HUES64 (cell line): ENCODE results near the gene TMEM101.

Experiments
- H3K27ac ChIP-seq: 2 replicates; pipeline ENCODE4 v1.7.0; 2013; ENCODE audit warnings: low read depth, low read length, inconsistent platforms
- H3K27me3 ChIP-seq: 2 replicates; pipeline ENCODE4 v1.6.1; 2013; ENCODE audit warnings: mild to moderate bottlenecking, low read length; ENCODE audit not compliant: insufficient read depth
- H3K36me3 ChIP-seq: 2 replicates; pipeline ENCODE4 v1.6.1; 2013; ENCODE audit warnings: mild to moderate bottlenecking, low read length; ENCODE audit not compliant: insufficient read depth
- H3K4me1 ChIP-seq: 2 replicates; pipeline ENCODE4 v1.6.1; 2013; ENCODE audit warnings: mild to moderate bottlenecking, low read length, moderate library complexity; ENCODE audit not compliant: insufficient read depth
- H3K4me3 ChIP-seq: 2 replicates; pipeline ENCODE4 v1.5.1; 2013; ENCODE audit warnings: mild to moderate bottlenecking, low read length, moderate library complexity
- H3K9ac ChIP-seq: 2 replicates; pipeline ENCODE4 v1.6.1; 2013; ENCODE audit warnings: mild to moderate bottlenecking, low read depth, low read length
- H3K9me3 ChIP-seq: 2 replicates; pipeline ENCODE4 v1.6.1; 2013; ENCODE audit warnings: low read depth, low read length; ENCODE audit not compliant: insufficient read depth
- WGBS: fragments of 150-250, 120-280 bp; methylation state at CpG from one replicate; pipeline ENCODE4 v1.1.7; 2013; ENCODE audit warnings: missing lambda C conversion rate; 5-methylcytosine and 5-hydroxymethylcytosine counted together

TMEM101 gene

GRCh38 chr17:44006598-44007345 lies 8.0 kb downstream of the TMEM101 start:
- H3K36me3 ChIP-seq = peaks cover 12% of the 10 kb centered on the region
- no peaks in the 10 kb centered on the region for H3K9me3 ChIP-seq
- H3K27me3 ChIP-seq = peaks cover 32% of the 10 kb centered on the region
- peaks cover 11% of the 10 kb centered on the region for H3K4me1 ChIP-seq
- H3K27ac ChIP-seq = no peak overlapping the region
- peak overlapping the region; percentile 76 for H3K4me3 ChIP-seq
- under 1% methylated on average over 39 of the region's 40 CpGs for whole genome bisulfite sequencing
- H3K9ac ChIP-seq = peak overlapping the region; percentile 56

GRCh38 chr17:44006272-44006597 lies 8.5 kb downstream of the TMEM101 start:
- Histone ChIP-seq H3K27ac (no peak overlapping the region), H3K4me1 (peaks cover 11% of the 10 kb centered on the region), H3K36me3 (peaks cover 8% of the 10 kb centered on the region; the same call in 1 of the 2 replicates), H3K27me3 (peaks cover 32% of the 10 kb centered on the region), H3K4me3 (peak overlapping the region; percentile 76), H3K9ac (0 out of 2 replicates have a peak overlapping the region, but pooled peaks have one; percentile 56), H3K9me3 (no peaks in the 10 kb centered on the region)
- WGBS = under 1% methylated on average over 21 of the region's 21 CpGs

GRCh38 chr17:44005527-44006271 lies 9.1 kb downstream of the TMEM101 start:
- peaks cover 11% of the 10 kb centered on the region for H3K4me1 ChIP-seq
- H3K27ac ChIP-seq = no peak overlapping the region
- H3K36me3 ChIP-seq = peaks cover 5% of the 10 kb centered on the region; the same call in 1 of the 2 replicates

GRCh38 chr17:44004761-44005526 lies 9.8 kb downstream of the TMEM101 start:
- Histone ChIP-seq H3K4me1 (peaks cover 11% of the 10 kb centered on the region), H3K36me3 (no peaks in the 10 kb centered on the region), H3K4me3 (peak overlapping the region; percentile 76), H3K27me3 (peaks cover 32% of the 10 kb centered on the region), H3K9me3 (no peaks in the 10 kb centered on the region), H3K27ac (no peak overlapping the region), H3K9ac (no peak overlapping the region)
- 2% methylated on average over 71 of the region's 71 CpGs for WGBS

More at GRCh38 chr17:44005527-44006271, 9.1 kb downstream of the TMEM101 start:
- H3K27me3 ChIP-seq = peaks cover 32% of the 10 kb centered on the region
- 2% methylated on average over 59 of the region's 59 CpGs for WGBS
- no peaks in the 10 kb centered on the region for H3K9me3 ChIP-seq
- H3K9ac ChIP-seq = 0 out of 2 replicates have a peak overlapping the region, but pooled peaks have one; percentile 56
- H3K4me3 ChIP-seq = peak overlapping the region; percentile 76

- Histone ChIP-seq H3K4me1 (peaks cover 11% of the 10 kb centered on the region), H3K4me3 (peak within 1 kb of the TSS; percentile 76), H3K27me3 (peaks cover 32% of the 10 kb centered on the region), H3K9ac (no peak within 1 kb of the TSS), H3K36me3 (no peaks in the 10 kb centered on the region), H3K9me3 (no peaks in the 10 kb centered on the region), H3K27ac (no peak within 1 kb of the TSS)
- WGBS = 4% methylated on average over 25 of the region's 25 CpGs
Observed at GRCh38 chr17:44004077-44004760, 10.5 kb downstream of the TMEM101 start, which contains the start of gene NAGS. Gene NAGS (plus strand): TSS chr17:44004622. CDS start chr17:44004664, 42 bp downstream.

GRCh38 chr17:44002141-44002848 lies 12.5 kb downstream of the TMEM101 start:
- Histone ChIP-seq H3K27me3 (peaks cover 32% of the 10 kb centered on the region), H3K9me3 (no peaks in the 10 kb centered on the region), H3K9ac (no peak overlapping the region), H3K27ac (no peak overlapping the region), H3K36me3 (no peaks in the 10 kb centered on the region), H3K4me1 (peaks cover 3% of the 10 kb centered on the region; the same call in 1 of the 2 replicates), H3K4me3 (no peak overlapping the region)
- WGBS = 82% methylated on average over 9 of the region's 9 CpGs

- H3K9ac ChIP-seq = no peak overlapping the region
- H3K36me3 ChIP-seq = no peaks in the 10 kb centered on the region
- no peaks in the 10 kb centered on the region for H3K9me3 ChIP-seq
- peaks cover 3% of the 10 kb centered on the region; the same call in 1 of the 2 replicates for H3K4me1 ChIP-seq
- H3K27me3 ChIP-seq = peaks cover 30% of the 10 kb centered on the region
- H3K4me3 ChIP-seq = no peak overlapping the region
- WGBS = 92% methylated on average over 2 of the region's 2 CpGs
- no peak overlapping the region for H3K27ac ChIP-seq
Observed at GRCh38 chr17:44001461-44001920, 13.3 kb downstream of the TMEM101 start.

GRCh38 chr17:44000871-44001460 lies 13.8 kb downstream of the TMEM101 start:
- Histone ChIP-seq H3K4me1 (peaks cover 3% of the 10 kb centered on the region; the same call in 1 of the 2 replicates), H3K27me3 (peaks cover 25% of the 10 kb centered on the region), H3K9ac (no peak overlapping the region), H3K9me3 (no peaks in the 10 kb centered on the region), H3K27ac (no peak overlapping the region), H3K4me3 (no peak overlapping the region), H3K36me3 (no peaks in the 10 kb centered on the region)
- 87% methylated on average over 6 of the region's 6 CpGs for WGBS

GRCh38 chr17:44000141-44000860 lies 14.5 kb downstream of the TMEM101 start:
- no peaks in the 10 kb centered on the region for H3K9me3 ChIP-seq
- peaks cover 18% of the 10 kb centered on the region for H3K27me3 ChIP-seq
- H3K4me1 ChIP-seq = peaks cover 3% of the 10 kb centered on the region; the same call in 1 of the 2 replicates
- no peak overlapping the region for H3K4me3 ChIP-seq
- WGBS = 92% methylated on average over 12 of the region's 12 CpGs
- H3K9ac ChIP-seq = no peak overlapping the region
- no peak overlapping the region for H3K27ac ChIP-seq
- H3K36me3 ChIP-seq = no peaks in the 10 kb centered on the region
